Left ventricle myocardium inferior (tissue), 1 donor: ENCODE results near the gene CDKN1A. TPM values are rescaled to one million over a fixed set of nuclear protein-coding genes. Genes with fewer than 3 reads are reported as not detected.

Experiments used
- DNase-seq: peaks from one replicate; pipeline ENCODE4 v3.0.0-alpha.2; 2020
- H3K27ac ChIP-seq: fragments of 200-600 bp; replicated peaks from 2 replicates; pipeline ENCODE4 v1.8.0; 2021
- H3K27me3 ChIP-seq: fragments of 200-600 bp; 2 replicates; pipeline ENCODE4 v1.8.0; 2021; ENCODE audit warnings: low read depth
- H3K36me3 ChIP-seq: fragments of 200-600 bp; 2 replicates; pipeline ENCODE4 v1.8.0; 2021
- H3K4me1 ChIP-seq: fragments of 200-600 bp; 2 replicates; pipeline ENCODE4 v1.8.0; 2021
- H3K4me3 ChIP-seq: fragments of 200-600 bp; 2 replicates; pipeline ENCODE4 v1.8.0; 2021; ENCODE audit warnings: mild to moderate bottlenecking, moderate library complexity
- H3K9me3 ChIP-seq: fragments of 200-600 bp; replicated peaks from 2 replicates; pipeline ENCODE4 v1.8.0; 2021
- CTCF ChIP-seq: fragments of 200-600 bp; IDR thresholded peaks from 2 replicates; pipeline ENCODE4 v1.8.0; 2021; ENCODE audit warnings: antibody characterized with exemption, mild to moderate bottlenecking, borderline replicate concordance
- intact Hi-C: fragments of 100-400 bp; cut with micrococcal nuclease; formaldehyde crosslinking; loops from one replicate; pipeline ENCODE4 v1.11.0; 2022
- total RNA-seq: library from RNA; stranded (reverse); fragmentation: NEBNext Ultra II Directional; extraction: Animal tissue kit (Norgen Biotek cat#: 25700); gene quantifications from one replicate; pipeline ENCODE4 v1.2.1, GENCODE V29; 2021
- donor health status: DM: no; HTN: yes; CAD: no; lungs with severe emphysema.

CDKN1A gene
- total RNA-seq, 1 donor from 2014 or later: 67.2 TPM

DNA sequence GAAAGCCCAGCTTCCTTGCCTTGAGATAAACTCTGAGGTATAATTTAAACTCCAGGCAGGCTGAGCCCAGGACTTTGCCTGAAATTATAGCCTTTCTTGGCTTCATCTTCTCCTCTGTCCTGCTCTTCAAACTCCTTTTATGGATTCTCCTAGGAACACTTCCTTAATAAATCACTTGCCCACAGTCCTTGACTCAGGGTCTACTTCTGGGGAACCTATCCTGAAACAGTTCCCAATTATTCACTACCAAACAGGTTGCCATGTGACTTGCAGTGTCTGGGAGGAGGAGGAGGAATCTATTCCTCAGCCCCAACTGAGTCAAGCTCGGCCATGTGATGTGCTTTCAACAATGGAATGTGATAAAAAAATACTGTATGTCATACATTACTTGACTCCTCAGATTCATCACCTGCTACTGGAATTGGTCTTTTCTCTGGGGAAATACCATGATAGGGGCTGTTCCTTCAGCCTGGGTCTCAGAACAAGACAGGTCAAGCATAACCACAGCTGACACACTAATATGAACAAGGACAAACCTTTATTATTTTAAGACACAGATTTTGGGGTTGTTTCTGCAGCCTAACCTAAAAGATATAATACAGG is 20.5 kb upstream of the CDKN1A start:
- Histone ChIP-seq H3K4me1 (peaks cover 11% of the 10 kb centered on the region), H3K36me3 (no peaks in the 10 kb centered on the region), H3K27me3 (no peaks in the 10 kb centered on the region), H3K27ac (no peak overlapping the region), H3K4me3 (no peak overlapping the region), H3K9me3 (no peaks in the 10 kb centered on the region)
- DNase-seq: no peak
- intact Hi-C loops: no loop called here
- no peak for TF ChIP-seq CTCF

GRCh38 chr6:36659271-36659670 is 19.2 kb upstream of the CDKN1A start:
- Histone ChIP-seq H3K4me3 (no peak overlapping the region), H3K27ac (no peak overlapping the region), H3K4me1 (peaks cover 11% of the 10 kb centered on the region), H3K27me3 (no peaks in the 10 kb centered on the region), H3K9me3 (no peaks in the 10 kb centered on the region), H3K36me3 (no peaks in the 10 kb centered on the region)
- intact Hi-C loops: no loop called here
- DNase-seq: no peak
- no peak for TF ChIP-seq CTCF

- no peak overlapping the region for H3K27ac ChIP-seq
- no peaks in the 10 kb centered on the region for H3K36me3 ChIP-seq
- no peaks in the 10 kb centered on the region for H3K27me3 ChIP-seq
- peak; percentile 68 for DNase-seq
- H3K9me3 ChIP-seq: no peaks in the 10 kb centered on the region
- H3K4me3 ChIP-seq: peak overlapping the region; percentile 47
- intact Hi-C loops: no loop called here
- peaks cover 11% of the 10 kb centered on the region for H3K4me1 ChIP-seq
- no peak for TF ChIP-seq CTCF
These were observed 17.6 kb upstream of the CDKN1A start for GRCh38 chr6:36660771-36661471.

DNA sequence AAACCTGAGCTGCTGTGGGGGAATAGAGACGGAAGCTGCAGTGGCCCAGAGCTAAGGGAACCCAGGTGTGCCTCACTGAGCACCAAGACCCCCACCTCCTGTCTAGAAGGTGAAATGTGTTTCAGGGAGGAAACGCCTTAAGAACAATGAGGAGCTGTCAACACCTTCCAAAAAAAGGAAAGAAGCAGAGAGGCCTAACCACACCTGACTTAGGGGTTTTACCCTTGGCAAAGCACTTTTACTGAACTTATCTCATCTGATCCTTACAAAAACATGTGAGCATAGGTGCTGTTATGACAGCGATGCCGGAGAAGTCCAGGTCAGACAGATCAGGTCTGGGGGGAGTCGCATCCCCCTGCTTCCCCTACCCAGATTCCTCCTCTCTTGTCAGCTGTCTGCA is 16.1 kb upstream of the CDKN1A start:
- Histone ChIP-seq H3K4me3 (no peak overlapping the region), H3K27ac (no peak overlapping the region), H3K4me1 (peaks cover 24% of the 10 kb centered on the region), H3K36me3 (no peaks in the 10 kb centered on the region), H3K9me3 (no peaks in the 10 kb centered on the region), H3K27me3 (no peaks in the 10 kb centered on the region)
- intact Hi-C loops: no loop called here
- no peak for DNase-seq
- no peak for TF ChIP-seq CTCF

GRCh38 chr6:36662827-36663256 is 15.7 kb upstream of the CDKN1A start:
- no peaks in the 10 kb centered on the region for H3K9me3 ChIP-seq

More at GRCh38 chr6:36662827-36663256, 15.7 kb upstream of the CDKN1A start:
- no peaks in the 10 kb centered on the region for H3K36me3 ChIP-seq
- no peak overlapping the region for H3K4me3 ChIP-seq
- peaks cover 29% of the 10 kb centered on the region for H3K4me1 ChIP-seq
- no peaks in the 10 kb centered on the region for H3K27me3 ChIP-seq
- H3K27ac ChIP-seq: no peak overlapping the region
- intact Hi-C loops: no loop called here
- DNase-seq: no peak
- no peak for TF ChIP-seq CTCF
